GM19372 (cell line): ENCODE results near the gene PCDHGC5.

ENCODE experiments used
- ATAC-seq: cut with Tn5 transposase; IDR thresholded peaks from one replicate; pipeline ENCODE4 v1.9.1; 2021; ENCODE audit warnings: mild to moderate bottlenecking, low read depth, moderate library complexity; ENCODE audit not compliant: unreplicated experiment

PCDHGC5 gene

GRCh38 chr5:141511771-141512325 lies 23.0 kb downstream of the PCDHGC5 start:
- no peak for ATAC-seq

DNA sequence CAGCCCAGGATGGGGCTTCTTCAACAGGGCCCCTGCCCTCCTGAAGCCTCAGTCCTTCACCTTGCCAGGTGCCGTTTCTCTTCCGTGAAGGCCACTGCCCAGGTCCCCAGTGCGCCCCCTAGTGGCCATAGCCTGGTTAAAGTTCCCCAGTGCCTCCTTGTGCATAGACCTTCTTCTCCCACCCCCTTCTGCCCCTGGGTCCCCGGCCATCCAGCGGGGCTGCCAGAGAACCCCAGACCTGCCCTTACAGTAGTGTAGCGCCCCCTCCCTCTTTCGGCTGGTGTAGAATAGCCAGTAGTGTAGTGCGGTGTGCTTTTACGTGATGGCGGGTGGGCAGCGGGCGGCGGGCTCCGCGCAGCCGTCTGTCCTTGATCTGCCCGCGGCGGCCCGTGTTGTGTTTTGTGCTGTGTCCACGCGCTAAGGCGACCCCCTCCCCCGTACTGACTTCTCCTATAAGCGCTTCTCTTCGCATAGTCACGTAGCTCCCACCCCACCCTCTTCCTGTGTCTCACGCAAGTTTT lies 23.6 kb downstream of the PCDHGC5 start:
- peak; percentile 28 for ATAC-seq

GRCh38 chr5:141512911-141513626 lies 24.2 kb downstream of the PCDHGC5 start:
- ATAC-seq = no peak

- ATAC-seq = peak; percentile 32
Observed at GRCh38 chr5:141513627-141514329, 24.9 kb downstream of the PCDHGC5 start.

- peak; percentile 2 for ATAC-seq
Observed at GRCh38 chr5:141514330-141515133, 25.7 kb downstream of the PCDHGC5 start.

DNA sequence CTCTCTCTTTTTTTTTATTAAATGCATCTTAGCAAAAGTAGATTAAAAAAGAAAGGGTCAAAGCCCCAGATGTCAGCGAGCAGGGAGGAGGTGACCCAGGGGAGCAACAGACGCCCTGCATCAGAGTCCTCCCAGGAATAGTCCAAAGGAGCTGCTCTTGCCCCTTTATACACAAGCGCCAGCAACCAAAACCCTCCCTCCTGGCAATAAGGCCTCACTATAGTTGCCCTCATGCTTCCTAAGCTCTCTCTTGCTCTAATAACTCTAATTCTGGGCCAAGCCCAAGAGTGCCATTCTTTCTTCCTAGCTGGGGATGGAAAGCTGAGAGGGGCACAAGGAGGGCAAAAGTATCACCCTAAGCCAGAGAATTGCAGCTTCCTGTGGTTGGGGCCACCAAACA lies 26.3 kb downstream of the PCDHGC5 start:
- no peak for ATAC-seq

DNA sequence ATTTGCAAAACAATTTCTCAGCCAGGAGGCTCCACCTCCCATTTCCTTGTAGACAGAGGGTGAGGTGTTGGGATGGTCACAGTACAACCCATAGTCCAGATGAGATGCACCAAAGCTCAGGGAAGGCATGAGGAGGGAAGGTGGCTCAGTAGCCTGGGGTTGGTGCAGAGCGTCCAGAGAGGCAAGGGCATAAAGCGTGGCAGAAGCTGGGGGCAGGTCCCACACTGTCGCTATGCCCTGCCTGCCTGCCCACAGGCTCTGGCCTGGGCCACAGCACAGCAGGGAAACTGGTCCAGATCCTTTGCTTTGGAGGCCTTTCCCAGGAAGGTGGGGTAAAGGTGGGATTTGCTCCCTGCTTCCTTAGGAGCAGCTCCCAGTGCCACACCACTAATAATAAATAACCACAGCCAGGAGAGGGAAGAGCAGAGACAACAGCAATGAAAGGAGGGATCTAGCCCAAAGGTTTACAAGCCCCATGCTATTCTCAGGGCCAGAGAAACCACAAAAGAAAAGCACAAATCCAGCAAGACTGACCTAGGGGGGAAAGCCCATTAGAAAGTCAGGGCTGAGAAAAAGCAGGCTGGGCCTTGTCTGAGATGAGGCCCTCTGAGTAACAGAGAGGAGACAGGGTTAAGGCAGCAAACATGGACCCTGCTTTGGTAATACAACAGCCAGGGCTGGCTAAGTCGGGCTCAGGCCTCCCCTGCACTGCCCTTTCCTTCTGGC lies 27.2 kb downstream of the PCDHGC5 start:
- no peak for ATAC-seq

DNA sequence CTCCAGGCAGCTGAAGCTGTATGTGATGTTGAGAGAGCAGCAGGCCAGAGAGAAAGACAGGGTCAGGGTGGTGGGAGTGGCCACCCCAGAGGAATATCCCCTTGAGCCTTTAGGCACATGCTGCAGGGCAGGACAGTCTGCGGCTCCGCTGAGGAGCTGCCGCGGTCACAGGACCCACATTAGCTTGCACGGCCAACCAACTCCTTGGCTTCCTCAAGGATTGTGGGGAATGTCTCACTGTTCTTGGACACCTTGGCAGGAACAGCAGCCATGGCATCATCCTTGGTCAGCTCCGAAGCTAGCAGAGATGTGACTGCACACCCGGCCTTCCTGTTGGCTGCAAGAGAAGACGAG lies 27.8 kb downstream of the PCDHGC5 start:
- no peak for ATAC-seq

GRCh38 chr5:141517312-141517711 lies 28.4 kb downstream of the PCDHGC5 start:
- ATAC-seq = no peak

GRCh38 chr5:141517880-141518617 lies 29.2 kb downstream of the PCDHGC5 start:
- no peak for ATAC-seq

DNA sequence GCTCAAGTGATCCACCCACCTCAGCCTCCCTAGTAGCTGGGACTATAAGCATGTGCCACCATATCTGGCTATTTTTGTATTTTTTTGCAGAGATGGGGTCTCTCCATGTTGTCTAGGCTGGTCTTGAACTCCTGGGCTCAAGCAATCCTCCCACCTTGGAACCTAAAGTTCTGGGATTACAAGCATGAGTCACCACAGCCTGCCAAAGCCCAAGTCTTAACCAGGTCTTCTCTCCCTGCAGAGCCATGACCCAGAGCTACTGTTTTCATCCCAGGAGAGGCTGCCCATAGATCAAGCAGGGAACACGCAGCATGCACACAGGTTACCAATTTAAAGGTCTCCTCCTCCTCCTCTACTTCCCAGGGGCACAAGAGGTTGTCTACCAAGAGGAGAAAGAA lies 29.7 kb downstream of the PCDHGC5 start:
- no peak for ATAC-seq

DNA sequence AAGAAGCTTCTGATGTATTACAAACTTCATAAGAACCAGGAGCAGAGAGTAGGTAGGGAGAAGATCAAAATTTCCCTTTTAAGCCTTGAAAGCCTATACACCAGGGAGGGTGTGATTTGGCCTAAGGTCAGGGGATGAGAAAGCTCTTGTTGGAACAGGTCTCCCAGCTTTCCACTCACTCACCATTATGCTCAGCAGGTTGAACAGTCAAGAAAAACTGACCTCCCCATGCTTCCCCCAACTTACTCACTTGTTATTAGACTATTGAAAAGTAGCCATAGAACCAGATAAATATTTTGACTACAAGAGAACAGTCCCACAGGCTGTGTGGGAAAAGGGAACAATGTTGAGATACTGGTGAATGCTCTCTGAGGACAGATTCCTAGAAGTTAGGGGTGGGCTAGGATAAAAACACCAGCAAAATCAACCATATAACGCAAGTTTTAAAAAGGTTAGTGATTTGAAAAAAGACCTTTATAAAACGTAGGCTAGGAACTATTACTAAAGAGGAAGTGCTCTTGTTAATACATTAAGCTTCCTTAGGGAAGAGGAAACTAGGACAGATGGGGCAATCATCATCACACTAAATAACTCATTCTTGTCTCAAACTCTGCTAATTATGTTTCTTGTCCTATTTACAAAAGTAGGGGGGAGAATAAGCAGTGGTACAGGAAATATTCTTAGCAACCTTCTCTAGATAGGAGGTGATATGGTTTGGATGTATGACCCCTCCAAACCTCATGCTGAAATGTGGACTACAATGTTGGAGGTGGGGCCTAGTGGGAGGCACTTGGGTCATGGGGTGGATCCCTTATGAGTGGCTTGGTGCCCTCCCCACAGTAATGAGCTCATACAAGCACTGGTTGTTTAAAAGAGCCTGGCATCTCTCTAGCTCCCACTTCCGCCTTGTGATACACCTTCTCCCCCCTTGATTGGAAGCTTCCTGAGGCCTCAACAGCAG lies 31.0 kb downstream of the PCDHGC5 start:
- ATAC-seq = no peak

DNA sequence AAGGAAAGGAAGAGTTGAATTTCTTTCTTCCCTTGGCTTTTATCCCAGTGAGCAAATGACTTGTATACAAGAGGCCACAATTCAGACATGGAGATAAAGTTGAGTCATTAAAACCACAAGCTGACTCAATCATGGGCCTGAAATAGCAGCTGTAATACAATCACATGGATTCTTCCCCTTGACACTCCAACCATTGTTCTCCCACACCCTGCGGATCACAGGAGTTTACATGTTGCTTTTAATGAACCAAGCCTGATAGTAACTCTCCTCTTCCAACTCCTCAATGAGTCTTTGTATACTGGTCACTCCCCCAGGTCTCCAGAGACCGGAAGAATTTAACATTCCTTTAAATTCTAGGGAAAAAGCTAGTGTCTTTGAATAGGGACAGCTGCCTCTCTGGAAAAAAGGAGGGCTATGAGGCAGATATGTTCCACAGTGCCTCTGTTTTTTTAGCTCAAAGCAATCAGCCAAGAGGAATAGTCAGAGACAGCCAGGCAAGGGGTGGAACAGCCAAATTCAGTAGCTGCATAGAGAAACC lies 32.4 kb downstream of the PCDHGC5 start:
- no peak for ATAC-seq

- no peak for ATAC-seq
Observed at GRCh38 chr5:141522301-141522700, 33.4 kb downstream of the PCDHGC5 start.

DNA sequence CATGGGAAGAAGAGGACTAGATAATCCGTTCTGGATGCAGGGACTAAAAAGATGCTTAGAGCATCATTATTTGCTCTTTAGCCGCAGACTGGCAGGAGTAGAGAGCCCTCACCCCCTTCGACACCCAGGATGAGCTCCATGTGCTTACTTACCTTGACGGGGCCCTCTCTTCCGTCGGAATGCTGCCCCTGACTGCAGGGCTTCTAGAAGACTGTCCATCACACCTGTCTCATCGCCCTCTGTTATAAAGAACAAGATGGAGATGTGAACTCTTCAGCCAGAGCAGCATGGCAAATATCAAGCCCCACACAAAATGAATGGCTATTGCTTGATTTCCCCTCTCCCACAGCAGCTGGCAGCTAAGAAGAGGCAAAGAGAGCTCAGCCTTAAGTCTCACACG lies 35.1 kb downstream of the PCDHGC5 start:
- no peak for ATAC-seq

DNA sequence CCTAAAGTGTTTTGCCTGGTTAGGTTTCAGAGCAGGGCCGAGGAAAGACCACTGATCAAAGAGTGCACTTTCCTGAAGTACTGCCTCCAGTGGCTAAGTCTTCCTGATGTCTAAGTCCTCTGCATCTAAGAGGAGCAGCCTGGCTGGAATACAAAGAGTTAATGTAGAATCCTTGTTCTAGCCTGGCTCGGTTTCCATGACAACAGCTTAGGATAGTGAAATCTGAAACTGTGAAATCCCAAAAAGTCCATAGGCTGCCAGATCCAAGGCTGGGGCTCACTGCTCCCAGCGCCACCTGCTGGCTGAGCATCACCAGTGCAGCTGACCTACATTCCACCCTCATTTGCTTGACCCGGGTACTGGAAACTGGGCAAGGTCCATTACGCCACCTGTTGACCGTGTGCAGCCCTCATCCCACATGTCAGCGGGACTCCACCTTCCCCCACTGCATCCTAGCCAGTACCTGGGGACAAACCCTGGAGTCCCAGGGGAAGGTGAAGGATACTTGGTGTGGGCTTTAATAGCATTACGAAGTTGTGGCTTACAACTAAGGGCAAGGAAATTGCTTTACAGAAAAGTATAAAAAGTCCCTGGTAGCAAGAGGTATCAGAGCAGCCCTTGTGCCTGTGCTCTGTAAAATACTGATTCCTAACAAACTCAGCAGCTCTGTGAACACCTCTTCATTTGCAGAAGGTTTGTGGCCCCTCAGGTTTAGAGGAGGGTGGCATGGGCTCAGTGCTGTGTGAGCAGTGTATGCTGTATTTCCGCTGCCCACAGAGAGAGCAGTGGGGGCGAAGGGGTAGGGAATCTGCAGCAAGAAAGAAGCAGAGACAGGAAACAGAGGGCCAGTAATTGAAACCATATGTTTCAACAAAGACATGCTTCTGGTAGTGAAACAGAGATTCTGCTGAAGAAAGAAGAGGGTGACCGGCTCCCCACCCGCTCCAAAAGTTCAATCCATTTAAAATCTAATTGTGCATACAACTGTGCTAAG lies 36.0 kb downstream of the PCDHGC5 start:
- ATAC-seq = peak; percentile 85

- no peak for ATAC-seq
Observed at GRCh38 chr5:141525653-141526052, 36.8 kb downstream of the PCDHGC5 start.
